Erythroblast (primary cell): Measurements from ENCODE around the gene SIGLEC9.

ENCODE experiments used
- GATA1 ChIP-seq: IDR thresholded peaks from 2 replicates; pipeline ENCODE4 v1.6.1; 2011; ENCODE audit warnings: low read depth, mild to moderate bottlenecking, control low read depth, low read length, moderate library complexity
- POLR2A ChIP-seq: IDR thresholded peaks from 2 replicates; pipeline ENCODE4 v1.6.1; 2011; ENCODE audit warnings: mild to moderate bottlenecking, low read length

DNA sequence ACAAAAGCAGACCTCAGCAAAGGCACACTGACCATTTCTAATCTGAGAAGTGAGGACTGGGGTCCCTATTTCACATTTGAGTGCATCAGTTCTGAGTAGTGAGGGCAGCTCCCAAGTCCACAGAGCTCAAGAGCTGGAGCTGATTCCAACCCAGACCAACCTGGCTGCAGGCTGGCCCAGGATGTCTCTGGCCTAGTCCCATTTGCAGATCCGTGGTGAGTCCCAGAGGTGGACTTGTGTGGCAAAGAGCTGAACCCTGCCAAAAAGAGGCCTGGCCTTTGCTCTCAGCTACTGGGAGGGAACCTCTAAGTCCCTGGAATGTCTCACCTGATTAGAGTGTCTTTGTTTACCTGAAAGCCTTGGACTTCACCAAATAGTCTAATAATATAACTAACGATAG lies 32.0 kb downstream of the SIGLEC9 start:
- TF ChIP-seq POLR2A (no peak), GATA1 (no peak)
